NCI-H345 treated with DMSO at 0.1 percent for 48 hours (cell line): ENCODE data around the gene GPR107.

Experiments used
- DNase-seq: peaks from one replicate; lab custom pipeline; 2025; ENCODE audit not compliant: unreplicated experiment; lab: John Stamatoyannopoulos, UW

The GPR107 gene

GRCh38 chr9:130027533-130028365, 26.0 kb upstream of the GPR107 start:
- no peak for DNase-seq

GRCh38 chr9:130028493-130029222, 25.0 kb upstream of the GPR107 start:
- no peak for DNase-seq

GRCh38 chr9:130029223-130029973, 24.3 kb upstream of the GPR107 start:
- DNase-seq, result no peak

- no peak for DNase-seq
Measured at GRCh38 chr9:130030651-130031127, 23.0 kb upstream of the GPR107 start.

GRCh38 chr9:130034570-130034969, 19.1 kb upstream of the GPR107 start:
- no peak for DNase-seq

- DNase-seq, result no peak
Measured at GRCh38 chr9:130036099-130036498, 17.6 kb upstream of the GPR107 start.

- no peak for DNase-seq
Measured at GRCh38 chr9:130039528-130040147, 14.1 kb upstream of the GPR107 start.

GRCh38 chr9:130040984-130041647, 12.6 kb upstream of the GPR107 start:
- no peak for DNase-seq

GRCh38 chr9:130041648-130042405, 11.9 kb upstream of the GPR107 start:
- DNase-seq, result no peak

GRCh38 chr9:130042406-130042884, 11.3 kb upstream of the GPR107 start:
- no peak for DNase-seq

GRCh38 chr9:130042885-130043653, 10.6 kb upstream of the GPR107 start, which contains the start of gene FNBP1:
Gene FNBP1, minus strand, starts transcription at chr9:130043189. Its CDS starts 214 bp downstream, at chr9:130042975.
- DNase-seq, result peak; percentile 49

- DNase-seq, result no peak
Measured at GRCh38 chr9:130043654-130044623, 9.8 kb upstream of the GPR107 start.

GRCh38 chr9:130045725-130046450, 7.8 kb upstream of the GPR107 start:
- no peak for DNase-seq

GRCh38 chr9:130049431-130050210, 4.1 kb upstream of the GPR107 start:
- no peak for DNase-seq

- no peak for DNase-seq
Measured at GRCh38 chr9:130050462-130050861, 3.2 kb upstream of the GPR107 start.

GRCh38 chr9:130051855-130052254, 1.9 kb upstream of the GPR107 start:
- DNase-seq, result no peak
